MCF 10A (cell line): ENCODE measurements around the gene OTUD5. TPM values are rescaled to one million over a fixed set of nuclear protein-coding genes. Genes with fewer than 3 reads are reported as not detected.

Experiments used
- BruUV-seq: library from RNA; stranded (reverse); fragments of 400-500 nt; replicated peaks from 2 replicates; lab custom pipeline; 2021; lab: Mats Ljungman, UMichigan
- CTCF ChIA-PET: fragments of 300-600 bp; sonication (Branson Sonifier 250); formaldehyde crosslinking; extraction: SDS; loops from one replicate; lab custom pipeline; 2021; ENCODE audit warnings: antibody characterized with exemption, inconsistent platforms; lab: Yijun Ruan, JAX
- POLR2A ChIA-PET: fragments of 300-600, 350-650 bp; sonication (Branson Sonifier 250); formaldehyde crosslinking; extraction: SDS; loops from one replicate; lab custom pipeline; 2020; ENCODE audit warnings: antibody characterized with exemption, inconsistent platforms; lab: Yijun Ruan, JAX
- DNase-seq: peaks from one replicate; pipeline ENCODE4 v3.0.0-alpha.2; 2018; ENCODE audit not compliant: unreplicated experiment
- H3K27ac Mint-ChIP-seq: one replicate; pipeline ENCODE4 v1.8.0; 2022; ENCODE audit warnings: mild to moderate bottlenecking, low read depth, mixed read lengths; ENCODE audit not compliant: unreplicated experiment
- H3K27me3 Mint-ChIP-seq: one replicate; pipeline ENCODE4 v1.8.0; 2022; ENCODE audit warnings: mixed read lengths; ENCODE audit not compliant: insufficient read depth, unreplicated experiment
- H3K36me3 Mint-ChIP-seq: one replicate; pipeline ENCODE4 v1.8.0; 2022; ENCODE audit warnings: mild to moderate bottlenecking, moderate library complexity, mixed read lengths; ENCODE audit not compliant: insufficient read depth, unreplicated experiment
- H3K4me1 Mint-ChIP-seq: one replicate; pipeline ENCODE4 v1.8.0; 2022; ENCODE audit warnings: mixed read lengths; ENCODE audit not compliant: insufficient read depth, unreplicated experiment
- H3K4me3 Mint-ChIP-seq: one replicate; pipeline ENCODE4 v1.8.0; 2022; ENCODE audit warnings: mild to moderate bottlenecking, moderate library complexity, mixed read lengths; ENCODE audit not compliant: unreplicated experiment
- H3K9me3 Mint-ChIP-seq: one replicate; pipeline ENCODE4 v1.8.0; 2022; ENCODE audit warnings: mixed read lengths; ENCODE audit not compliant: unreplicated experiment
- intact Hi-C: fragments of 100-400 bp; cut with micrococcal nuclease; formaldehyde crosslinking; loops from 2 replicates; pipeline ENCODE4 v1.14.1; 2022
- total RNA-seq: library from RNA; stranded (reverse); gene quantifications from 2 replicates; pipeline ENCODE4 v1.2.3, GENCODE V29; 2022
- TF ChIP-seq, protein P1 (sequence below): fragments of 200-600 bp; IDR thresholded peaks from one replicate; pipeline ENCODE4 v1.8.0; 2022; ENCODE audit warnings: antibody characterized with exemption, mild to moderate bottlenecking; ENCODE audit not compliant: unreplicated experiment

OTUD5 gene
- total RNA-seq, 1 experiment from 2014 or later: 38.7 TPM

DNA sequence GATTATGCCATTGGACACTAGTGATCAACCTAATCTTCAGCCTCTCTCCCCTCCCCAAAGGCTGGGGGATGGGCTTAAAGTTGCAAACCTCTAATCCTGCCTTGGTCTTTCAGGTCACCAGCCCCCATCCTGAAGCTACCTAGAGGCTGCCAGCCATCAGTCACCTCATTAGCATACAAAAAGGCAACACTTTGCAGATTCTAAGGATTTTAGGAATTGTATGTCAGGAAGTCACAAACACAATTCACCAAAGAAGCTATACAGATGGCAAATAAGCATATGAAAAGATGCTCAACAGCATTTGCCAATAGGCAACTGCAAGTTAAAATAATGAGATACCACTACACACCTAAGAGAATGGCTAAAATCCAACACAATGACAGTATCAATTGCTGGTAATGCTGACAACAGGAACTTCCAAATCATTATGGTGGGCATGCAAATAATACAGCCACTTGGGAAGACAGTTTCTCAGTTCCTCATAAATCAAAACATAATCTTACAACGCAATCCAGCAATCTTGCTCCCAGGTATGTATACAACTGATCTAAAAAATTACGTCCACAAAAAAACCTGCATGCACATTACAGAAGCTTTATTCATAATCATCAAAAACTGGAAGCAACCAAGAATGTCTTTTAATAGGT lies 29.5 kb downstream of the OTUD5 start:
- ChIA-PET POLR2A (no interaction called here), CTCF (interaction anchor here (1.6 kb wide), 1 partner anchor 18 kb away, joined by 5 read pairs; no protein-coding TSS in a partner anchor)
- H3K4me1 Mint-ChIP-seq: no peaks in the 10 kb centered on the region
- TF ChIP-seq, protein P1, sequence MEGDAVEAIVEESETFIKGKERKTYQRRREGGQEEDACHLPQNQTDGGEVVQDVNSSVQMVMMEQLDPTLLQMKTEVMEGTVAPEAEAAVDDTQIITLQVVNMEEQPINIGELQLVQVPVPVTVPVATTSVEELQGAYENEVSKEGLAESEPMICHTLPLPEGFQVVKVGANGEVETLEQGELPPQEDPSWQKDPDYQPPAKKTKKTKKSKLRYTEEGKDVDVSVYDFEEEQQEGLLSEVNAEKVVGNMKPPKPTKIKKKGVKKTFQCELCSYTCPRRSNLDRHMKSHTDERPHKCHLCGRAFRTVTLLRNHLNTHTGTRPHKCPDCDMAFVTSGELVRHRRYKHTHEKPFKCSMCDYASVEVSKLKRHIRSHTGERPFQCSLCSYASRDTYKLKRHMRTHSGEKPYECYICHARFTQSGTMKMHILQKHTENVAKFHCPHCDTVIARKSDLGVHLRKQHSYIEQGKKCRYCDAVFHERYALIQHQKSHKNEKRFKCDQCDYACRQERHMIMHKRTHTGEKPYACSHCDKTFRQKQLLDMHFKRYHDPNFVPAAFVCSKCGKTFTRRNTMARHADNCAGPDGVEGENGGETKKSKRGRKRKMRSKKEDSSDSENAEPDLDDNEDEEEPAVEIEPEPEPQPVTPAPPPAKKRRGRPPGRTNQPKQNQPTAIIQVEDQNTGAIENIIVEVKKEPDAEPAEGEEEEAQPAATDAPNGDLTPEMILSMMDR: no peak
- peaks cover 54% of the 10 kb centered on the region for H3K36me3 Mint-ChIP-seq
- intact Hi-C loops: no loop called here
- DNase-seq: no peak
- H3K9me3 Mint-ChIP-seq: no peaks in the 10 kb centered on the region
- BruUV-seq: no TSS peak
- H3K27ac Mint-ChIP-seq: no peak overlapping the region
- H3K4me3 Mint-ChIP-seq: no peak overlapping the region
- H3K27me3 Mint-ChIP-seq: no peaks in the 10 kb centered on the region

DNA sequence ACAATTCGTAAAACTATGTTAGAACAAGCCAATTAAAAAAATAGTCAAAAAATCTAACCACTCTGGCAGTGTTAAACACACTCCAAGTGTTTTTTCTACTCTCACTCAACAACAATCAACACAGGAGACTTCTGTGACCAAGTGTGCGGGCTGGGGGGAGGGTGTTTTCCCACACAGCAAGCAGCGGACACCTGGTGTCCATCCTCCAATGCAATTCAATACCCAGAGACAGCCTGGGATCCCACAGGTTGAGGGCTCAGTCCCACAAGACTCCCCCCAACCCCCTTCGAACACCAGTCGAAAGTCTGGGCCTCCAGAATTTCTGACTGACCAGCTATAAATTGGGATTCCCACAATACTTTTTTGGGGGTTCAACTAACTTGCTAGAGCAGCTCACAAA lies 30.3 kb downstream of the OTUD5 start:
- Mint-ChIP-seq H3K27me3 (no peaks in the 10 kb centered on the region), H3K9me3 (no peaks in the 10 kb centered on the region), H3K36me3 (peaks cover 50% of the 10 kb centered on the region), H3K27ac (no peak overlapping the region), H3K4me1 (no peaks in the 10 kb centered on the region), H3K4me3 (no peak overlapping the region)
- no TSS peak for BruUV-seq
- intact Hi-C loops: no loop called here
- POLR2A ChIA-PET: no interaction called here
- no peak for DNase-seq
- CTCF ChIA-PET: interaction anchor here (0.6 to 1.6 kb wide), 2 partner anchors 9 to 19 kb away, joined by 4 to 5 read pairs; no protein-coding TSS in a partner anchor
- TF ChIP-seq, protein P1: no peak

- H3K9me3 Mint-ChIP-seq: no peaks in the 10 kb centered on the region
- H3K4me1 Mint-ChIP-seq: peaks cover 10% of the 10 kb centered on the region
- TF ChIP-seq, protein P1: no peak
- peaks cover 33% of the 10 kb centered on the region for H3K36me3 Mint-ChIP-seq
- H3K4me3 Mint-ChIP-seq: no peak overlapping the region
- POLR2A ChIA-PET: no interaction called here
- BruUV-seq: no TSS peak
- intact Hi-C loops: no loop called here
- CTCF ChIA-PET: interaction anchor here (0.5 to 0.6 kb wide), 3 partner anchors 22 to 914 kb away, joined by 3 read pairs; no protein-coding TSS in a partner anchor
- H3K27ac Mint-ChIP-seq: no peak overlapping the region
- no peaks in the 10 kb centered on the region for H3K27me3 Mint-ChIP-seq
- no peak for DNase-seq
Measured at GRCh38 chrX:48924270-48924669, 33.1 kb downstream of the OTUD5 start.

- ChIA-PET CTCF (interaction anchor here (0.6 to 0.7 kb wide), 2 partner anchors 30 to 915 kb away, joined by 3 read pairs; no protein-coding TSS in a partner anchor), POLR2A (no interaction called here)
- no peaks in the 10 kb centered on the region for H3K27me3 Mint-ChIP-seq
- intact Hi-C loops: no loop called here
- peaks cover 10% of the 10 kb centered on the region for H3K4me1 Mint-ChIP-seq
- no peaks in the 10 kb centered on the region for H3K9me3 Mint-ChIP-seq
- DNase-seq: no peak
- BruUV-seq: no TSS peak
- TF ChIP-seq, protein P1: no peak
- H3K27ac Mint-ChIP-seq: no peak overlapping the region
- no peak overlapping the region for H3K4me3 Mint-ChIP-seq
- peaks cover 33% of the 10 kb centered on the region for H3K36me3 Mint-ChIP-seq
Measured at GRCh38 chrX:48923771-48924170, 33.6 kb downstream of the OTUD5 start.
